ENCODE measurements around the gene NTN4.

Gene NTN4

GRCh38 chr12:95651681-95652080 lies 138.9 kb downstream of the NTN4 start:
- no peak for DNase-seq

- DNase-seq, result no peak
Observed at GRCh38 chr12:95648990-95649791, 141.4 kb downstream of the NTN4 start.

GRCh38 chr12:95646781-95647190 lies 143.8 kb downstream of the NTN4 start:
- no peak for DNase-seq

GRCh38 chr12:95643256-95643655 lies 147.3 kb downstream of the NTN4 start:
- no peak for DNase-seq

- DNase-seq, result no peak
Observed at GRCh38 chr12:95642583-95642982, 148.0 kb downstream of the NTN4 start.

GRCh38 chr12:95641299-95641952 lies 149.1 kb downstream of the NTN4 start:
- DNase-seq, result no peak

GRCh38 chr12:95640516-95640915 lies 150.0 kb downstream of the NTN4 start:
- no peak for DNase-seq

GRCh38 chr12:95637471-95638155 lies 153.0 kb downstream of the NTN4 start:
- DNase-seq, result no peak

- no peak for DNase-seq
Observed at GRCh38 chr12:95637010-95637409, 153.6 kb downstream of the NTN4 start.

GRCh38 chr12:95634622-95635621 lies 155.6 kb downstream of the NTN4 start:
- DNase-seq, result no peak

GRCh38 chr12:95633732-95634465 lies 156.7 kb downstream of the NTN4 start:
- no peak for DNase-seq

GRCh38 chr12:95633049-95633731 lies 157.4 kb downstream of the NTN4 start:
- no peak for DNase-seq

GRCh38 chr12:95630496-95630895 lies 160.1 kb downstream of the NTN4 start:
- DNase-seq, result no peak

GRCh38 chr12:95629392-95629791 lies 161.2 kb downstream of the NTN4 start:
- DNase-seq, result no peak

- no peak for DNase-seq
Observed at GRCh38 chr12:95626854-95627253, 163.7 kb downstream of the NTN4 start.

- no peak for DNase-seq
Observed at GRCh38 chr12:95625012-95625411, 165.6 kb downstream of the NTN4 start.

- DNase-seq, result no peak
Observed at GRCh38 chr12:95624589-95624988, 166.0 kb downstream of the NTN4 start.

- no peak for DNase-seq
Observed at GRCh38 chr12:95623554-95624170, 166.9 kb downstream of the NTN4 start.

- DNase-seq, result no peak
Observed at GRCh38 chr12:95622879-95623278, 167.7 kb downstream of the NTN4 start.

- DNase-seq, result no peak
Observed at GRCh38 chr12:95621725-95622124, 168.8 kb downstream of the NTN4 start.

- no peak for DNase-seq
Observed at GRCh38 chr12:95620171-95620570, 170.4 kb downstream of the NTN4 start.

Measured in GF-D8 (cell line).